K562 (cell line): ENCODE results near the gene SLC35B1. TPM values are rescaled to one million over a fixed set of nuclear protein-coding genes. Genes with fewer than 3 reads are reported as not detected.

Source experiments
- AFF1 ChIP-seq, 2 experiments: fragments of 450-650 bp; IDR thresholded peaks; 2 replicates each; pipeline ENCODE4 v1.6.1; 2018; ENCODE audit warnings: mild to moderate bottlenecking in 2 of 2, low read depth in 1 of 2; ENCODE audit not compliant: partially characterized antibody in 2 of 2
- BMI1 ChIP-seq: fragments of 150-350 bp; IDR thresholded peaks from 2 replicates; pipeline ENCODE4 v1.6.1; 2014; ENCODE audit warnings: low read length
- ELF4 ChIP-seq: fragments of 450-650 bp; formaldehyde crosslinking; IDR thresholded peaks from 2 replicates; pipeline ENCODE4 v1.4.0; 2022; ENCODE audit warnings: missing genetic modification characterization
- GABPB2 ChIP-seq: fragments of 250-450 bp; sonication (Bioruptor Pico); conservative IDR thresholded peaks from 2 replicates; pipeline ENCODE4 v1.5.1; 2021; ENCODE audit warnings: mild to moderate bottlenecking
- HOMEZ ChIP-seq: fragments of 250-450 bp; sonication (Bioruptor Pico); IDR thresholded peaks from 2 replicates; pipeline ENCODE4 v1.4.0; 2020; ENCODE audit warnings: mild to moderate bottlenecking, moderate library complexity
- MAFK ChIP-seq: IDR thresholded peaks from 2 replicates; pipeline ENCODE4 v1.6.1; 2011; ENCODE audit warnings: low read length, improper control_type of control experiment
- ZBTB40 ChIP-seq, 2 experiments: fragments of 450-650 bp in 1 of 2; sonication (generic) in 1 of 2; formaldehyde crosslinking in 1 of 2; IDR thresholded peaks; 2 replicates each; pipeline versions ENCODE4 v1.7.1 to v1.9.0; 2016 to 2022; ENCODE audit warnings: inconsistent platforms in 1 of 2, mild to moderate bottlenecking in 1 of 2, missing genetic modification reagents in 1 of 2
- ZC3H8 ChIP-seq: fragments of 450-650 bp; IDR thresholded peaks from 2 replicates; pipeline ENCODE4 v1.6.1; 2017
- ZNF395 ChIP-seq: fragments of 200-800 bp; sonication (Bioruptor generic); IDR thresholded peaks from 2 replicates; pipeline ENCODE4 v1.6.1; 2017; ENCODE audit warnings: missing genetic modification characterization, missing compliant biosample characterization
- polyA plus RNA-seq, 8 experiments: library from polyadenylated mRNA; depleted of rRNA in 4 of 8; stranded (reverse) in 5 of 8; unstranded in 3 of 8; fragments of >200 nt; fragmentation: Nextera tagmentation in 2 of 8; fragmentation: Illumina TruSeq in 1 of 8; extraction: Ambion mirVana in 2 of 8; extraction: Trizol in 1 of 8; gene quantifications; 2 replicates each; pipeline versions ENCODE4 v1.2.1 to v1.2.3, GENCODE V29; 2011 to 2014; ENCODE audit warnings: inconsistent platforms in 1 of 8, missing spikeins in 1 of 8
- total RNA-seq, 7 experiments: library from RNA; depleted of rRNA in 6 of 7; stranded (reverse); fragments of >200 nt in 6 of 7; fragmentation: Illumina TruSeq in 2 of 7; extraction: Trizol in 2 of 7; gene quantifications; 2 replicates each; pipeline versions ENCODE4 v1.2.1 to v1.2.3, GENCODE V29; 2011 to 2021; ENCODE audit warnings: low replicate concordance in 1 of 7

SLC35B1 gene
- total and polyA plus RNA-seq, 9 of the 15 experiments (the other 6 are each of a cell fraction or from before 2014, with no cell fraction given), result 51.4 to 87.9 (median 66.3) TPM

- TF ChIP-seq ZBTB40 (IDR thresholded peaks at IDR 0.05) (peak; percentile 63), ZBTB40 (CRISPR knock-in tag; IDR thresholded peaks at IDR 0.05) (no peak), GABPB2 (CRISPR knock-in tag) (0 out of 2 replicates have a peak, but pooled peaks have one; percentile 35), AFF1 (IDR thresholded peaks at IDR 0.05; ENCODE audit: low read depth in 1 of 2, partially characterized antibody in 2 of 2) (peak in 1 of 2 experiments; percentile 84), ZNF395 (CRISPR knock-in tag) (peak; percentile 96), ZC3H8 (no peak), MAFK (no peak), BMI1 (no peak), HOMEZ (CRISPR knock-in tag) (no peak), ELF4 (CRISPR knock-in tag) (0 out of 2 replicates have a peak, but pooled peaks have one; percentile 16)
Observed at GRCh38 chr17:49707608-49708514, at the start of gene SLC35B1 (continued).
